ENCODE measurements around the gene NTPCR.
"Not testable (repeated sequence)": the region's sequence is repeated elsewhere in the genome, so short reads cannot be mapped to it uniquely, and the experiment has no call there.

NTPCR gene

DNA sequence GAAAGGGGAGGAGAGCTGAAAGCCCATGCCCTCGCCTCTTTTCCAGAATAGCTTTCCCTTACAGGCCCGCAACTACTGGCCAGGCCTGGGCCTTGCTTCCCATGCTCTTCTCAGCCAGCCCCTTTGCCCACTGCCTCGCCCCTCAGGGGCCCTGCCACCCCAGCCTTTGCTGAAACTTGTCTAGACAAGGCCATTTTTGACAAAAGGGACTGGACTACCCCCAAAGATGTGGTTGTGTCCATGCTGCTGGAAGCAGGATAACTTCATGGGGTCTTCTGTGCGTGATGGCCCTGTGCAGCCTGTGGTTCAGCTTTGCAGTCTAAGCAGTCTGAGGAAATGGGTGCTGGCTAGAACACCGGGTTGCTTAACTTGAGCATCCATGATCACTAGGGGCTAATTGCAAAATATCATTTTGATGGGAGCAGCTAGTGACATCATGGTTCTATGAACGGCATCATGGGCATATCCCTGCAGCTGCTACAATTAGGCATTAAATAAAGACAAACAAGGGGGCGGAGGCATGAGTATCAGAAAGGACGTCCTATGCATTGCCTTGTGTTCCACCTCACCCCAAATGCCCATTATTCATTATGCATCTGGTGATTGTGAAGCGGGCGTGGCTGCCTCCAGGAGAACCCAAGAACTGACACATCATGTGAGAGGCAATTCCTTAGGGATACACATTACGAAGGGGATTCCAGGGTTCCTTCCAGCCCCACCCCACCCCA is 36.8 kb downstream of the NTPCR start:
- DNase-seq: no peak

DNA sequence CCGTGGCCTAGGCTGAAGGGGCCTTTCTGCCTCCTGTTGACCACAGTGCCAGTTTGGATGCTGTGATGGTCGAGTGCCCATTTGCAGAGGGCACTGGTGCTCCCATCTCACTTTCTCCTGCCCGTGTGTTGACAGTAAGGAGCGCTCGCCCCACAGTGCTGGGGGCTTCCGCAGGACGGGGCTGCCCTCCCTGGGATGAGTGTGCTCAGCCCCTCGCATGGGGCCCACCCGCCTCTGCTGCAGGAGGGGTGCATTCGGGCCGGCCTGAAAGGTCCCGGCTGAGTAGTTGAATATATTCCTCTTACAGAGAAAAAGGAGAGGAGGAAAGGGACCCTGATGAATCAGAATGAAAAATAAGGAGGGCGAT is 37.3 kb downstream of the NTPCR start:
- DNase-seq: no peak

DNA sequence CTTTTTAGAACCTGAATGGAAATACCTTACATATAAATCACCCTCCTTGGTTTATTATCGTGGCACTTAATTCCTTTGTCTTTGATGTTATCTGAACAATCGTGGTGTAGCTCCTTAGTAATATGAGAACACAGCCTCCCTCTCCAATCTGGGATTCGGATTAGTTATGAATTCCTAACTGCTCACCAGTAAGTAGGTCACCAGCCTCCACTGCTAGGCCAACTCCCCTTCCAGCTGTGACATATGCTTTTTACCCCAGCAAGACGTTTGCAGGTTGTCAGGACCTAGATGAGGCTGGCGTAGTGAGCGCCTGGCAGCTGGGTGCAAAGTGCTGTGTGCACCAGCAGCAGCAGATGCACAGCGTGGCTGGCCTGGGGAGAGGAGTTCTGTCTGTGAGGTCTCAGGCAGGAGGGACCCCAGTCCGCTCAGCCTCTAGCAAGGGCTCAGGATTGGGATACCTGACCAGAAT is 38.2 kb downstream of the NTPCR start:
- DNase-seq: peak; percentile 57

DNA sequence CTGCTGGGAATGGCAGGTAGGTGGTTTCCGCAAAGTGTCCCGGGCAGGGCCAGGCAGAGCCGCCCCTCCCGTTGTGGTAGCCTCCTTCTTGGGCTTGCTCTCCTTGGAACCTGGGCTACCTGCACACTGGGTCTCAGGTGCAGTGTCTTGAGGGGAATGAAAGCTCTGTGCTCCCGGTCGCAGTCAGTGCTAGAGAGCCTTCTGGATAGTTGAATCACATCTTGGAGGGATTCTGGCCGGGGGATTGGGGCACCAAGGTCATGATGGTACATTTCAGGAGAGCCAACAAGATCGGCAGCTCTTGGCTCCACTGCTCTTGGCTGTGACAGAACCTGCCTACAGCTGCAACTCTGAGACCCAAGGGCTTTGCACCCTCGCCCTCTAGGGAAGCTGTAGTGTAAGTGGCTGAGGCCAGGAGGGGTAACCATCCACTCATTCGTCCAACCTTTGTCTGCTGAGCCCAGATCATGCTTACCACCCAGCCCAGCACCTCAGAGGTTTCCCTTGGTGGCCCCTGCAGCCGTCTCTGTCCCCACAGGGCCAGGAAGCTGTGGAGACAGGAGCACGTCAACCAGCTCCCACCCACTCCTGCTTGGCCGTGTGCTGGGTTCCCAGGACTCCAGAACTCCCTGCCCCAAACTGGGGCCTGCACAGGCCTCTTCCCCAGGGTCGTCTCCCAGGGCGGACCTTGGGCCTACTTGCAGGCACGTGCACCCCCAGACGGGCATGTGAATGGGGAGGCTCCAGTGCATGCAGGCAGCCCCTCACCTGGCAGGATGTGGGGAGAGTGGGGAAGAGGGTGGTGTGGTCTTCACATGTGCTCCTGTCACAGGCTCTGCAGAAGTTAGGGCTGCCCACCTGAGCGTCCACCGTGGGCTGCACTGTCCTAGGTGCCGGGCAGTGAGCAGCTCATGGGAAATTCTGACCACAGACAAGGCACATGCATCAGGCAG is 40.0 kb downstream of the NTPCR start:
- no peak for DNase-seq

DNA sequence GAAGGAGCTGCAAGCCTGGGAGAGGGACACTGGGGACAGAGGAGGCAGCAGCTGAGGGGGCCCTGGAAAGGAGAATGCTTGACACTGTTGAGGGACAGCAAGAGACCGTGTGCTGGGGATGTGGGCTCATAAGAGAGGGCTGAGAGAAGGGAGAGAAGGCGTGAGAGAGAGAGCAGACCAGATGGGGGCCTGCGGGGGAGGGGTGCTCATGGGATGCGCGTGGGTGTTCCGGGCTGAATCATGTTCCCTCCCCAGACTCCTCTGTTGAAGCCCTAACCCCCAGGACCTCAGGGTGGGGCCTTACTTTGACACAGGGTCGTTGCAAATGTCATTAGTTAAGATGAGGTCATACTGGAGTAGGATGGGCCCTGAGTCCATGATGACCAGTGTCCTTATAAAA is 40.8 kb downstream of the NTPCR start:
- no peak for DNase-seq

DNA sequence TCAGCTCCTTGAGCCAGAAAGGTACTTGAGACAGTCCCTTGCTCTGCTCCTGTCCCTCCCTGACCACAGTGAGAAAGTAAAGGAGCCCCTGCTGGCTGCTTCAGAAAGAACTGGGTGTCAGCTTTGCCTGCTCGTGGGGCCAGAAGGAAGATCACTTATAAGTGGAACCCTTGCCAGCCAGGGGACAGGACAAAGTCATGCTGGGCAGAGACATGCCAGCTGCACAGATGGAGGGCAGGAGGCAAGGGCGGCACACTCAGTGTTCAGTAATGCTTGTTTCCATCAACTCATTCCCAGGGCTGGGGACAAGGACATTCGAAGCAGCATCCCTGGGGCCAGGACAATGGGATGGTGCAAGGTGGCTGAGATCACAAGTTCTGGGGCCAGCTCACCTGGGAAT is 41.8 kb downstream of the NTPCR start:
- no peak for DNase-seq

DNA sequence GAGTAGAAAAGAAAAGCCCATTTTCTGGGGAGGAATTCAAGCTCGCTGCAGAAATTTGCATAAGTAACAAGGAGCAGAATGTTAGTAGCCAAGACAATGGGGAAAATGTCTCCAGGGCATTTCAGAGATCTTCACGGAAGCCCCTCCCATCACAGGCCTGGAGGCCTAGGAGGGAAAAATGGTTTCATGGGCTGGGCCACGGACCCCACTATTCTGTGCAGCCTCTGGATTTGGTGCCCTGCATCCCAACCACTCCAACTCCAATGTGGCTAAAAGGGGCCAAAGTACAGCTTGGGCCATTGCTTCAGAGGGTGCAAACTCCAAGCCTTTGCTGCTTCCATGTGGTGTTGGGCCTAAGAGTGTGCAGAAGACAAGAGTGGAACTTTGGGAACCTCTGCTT is 43.1 kb downstream of the NTPCR start:
- DNase-seq: no peak

DNA sequence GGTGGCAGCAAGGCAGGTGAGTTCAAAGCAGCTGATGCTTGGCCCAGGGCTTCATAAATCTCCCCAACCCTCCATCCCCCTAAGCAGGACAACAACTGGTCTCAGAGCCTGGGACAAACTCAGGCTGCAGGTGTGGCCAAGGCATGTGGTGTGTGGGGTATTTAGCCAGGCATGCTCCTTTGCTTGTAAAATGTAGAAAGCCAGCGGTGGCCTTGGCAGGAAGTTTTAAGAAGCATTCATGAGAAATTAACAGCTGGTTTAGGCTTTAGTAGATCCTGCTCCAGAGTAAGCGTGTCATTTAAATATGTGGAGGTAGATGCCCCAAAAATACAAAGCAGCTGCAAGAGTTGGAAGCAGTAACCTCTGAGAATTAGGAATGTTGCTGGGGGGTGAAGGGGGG is 44.8 kb downstream of the NTPCR start:
- DNase-seq: no peak

DNA sequence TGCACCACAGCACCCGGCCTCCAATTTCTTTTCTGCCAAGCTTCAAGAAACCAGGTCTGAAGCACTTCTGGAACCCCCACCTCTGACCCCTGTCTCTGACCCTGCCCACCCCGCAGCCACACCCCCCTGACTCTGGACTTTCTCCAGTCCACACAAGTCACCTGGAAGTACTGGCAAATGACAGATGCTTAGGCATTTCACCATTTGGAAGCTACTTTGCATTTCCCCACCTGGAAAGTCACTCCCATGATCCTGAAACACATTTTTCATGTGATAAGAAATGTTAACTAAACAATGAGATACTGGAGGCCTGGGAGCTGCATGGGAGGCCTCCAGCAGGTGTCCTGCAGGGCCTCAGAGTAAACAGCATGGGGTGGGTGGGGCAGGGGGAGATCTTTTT is 45.7 kb downstream of the NTPCR start:
- no peak for DNase-seq

DNA sequence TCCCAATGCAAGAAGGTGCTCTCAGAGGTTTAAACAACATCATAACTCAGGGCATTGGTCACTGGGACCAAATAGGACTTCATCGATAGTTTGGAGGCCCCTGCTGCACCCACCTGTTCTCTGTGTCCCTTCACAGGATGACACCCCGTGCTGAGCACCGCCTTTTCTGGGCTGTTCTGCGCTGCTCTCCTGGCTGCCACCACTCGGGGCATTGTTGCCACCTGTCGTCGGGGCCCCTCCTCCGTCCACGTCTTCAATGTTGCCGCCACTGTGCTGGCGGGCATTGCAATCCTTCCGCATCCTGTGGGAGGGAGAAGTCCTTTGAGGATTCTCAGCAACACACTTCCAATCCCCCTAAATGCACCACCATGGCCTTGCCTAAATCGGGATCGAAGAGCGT is 47.7 kb downstream of the NTPCR start:
- no peak for DNase-seq

DNA sequence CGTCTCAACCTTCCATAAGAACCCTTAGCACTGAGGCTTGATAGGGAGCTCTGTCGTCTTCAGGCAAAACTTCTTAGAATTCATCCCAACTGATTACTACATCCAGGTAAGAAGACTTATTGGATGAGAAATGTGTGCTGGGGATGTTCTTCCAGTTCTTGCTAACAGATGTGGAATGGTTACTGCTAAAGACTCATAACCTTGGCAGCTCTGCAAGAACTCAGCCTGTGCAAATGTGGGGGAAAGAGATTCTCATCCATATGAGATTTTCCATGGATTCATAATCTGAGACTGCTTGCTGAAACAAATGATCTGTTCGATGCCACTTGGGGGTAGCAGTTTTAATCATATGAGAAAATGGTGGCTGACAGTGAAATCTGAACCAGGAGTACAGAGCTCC is 48.2 kb downstream of the NTPCR start:
- no peak for DNase-seq

DNA sequence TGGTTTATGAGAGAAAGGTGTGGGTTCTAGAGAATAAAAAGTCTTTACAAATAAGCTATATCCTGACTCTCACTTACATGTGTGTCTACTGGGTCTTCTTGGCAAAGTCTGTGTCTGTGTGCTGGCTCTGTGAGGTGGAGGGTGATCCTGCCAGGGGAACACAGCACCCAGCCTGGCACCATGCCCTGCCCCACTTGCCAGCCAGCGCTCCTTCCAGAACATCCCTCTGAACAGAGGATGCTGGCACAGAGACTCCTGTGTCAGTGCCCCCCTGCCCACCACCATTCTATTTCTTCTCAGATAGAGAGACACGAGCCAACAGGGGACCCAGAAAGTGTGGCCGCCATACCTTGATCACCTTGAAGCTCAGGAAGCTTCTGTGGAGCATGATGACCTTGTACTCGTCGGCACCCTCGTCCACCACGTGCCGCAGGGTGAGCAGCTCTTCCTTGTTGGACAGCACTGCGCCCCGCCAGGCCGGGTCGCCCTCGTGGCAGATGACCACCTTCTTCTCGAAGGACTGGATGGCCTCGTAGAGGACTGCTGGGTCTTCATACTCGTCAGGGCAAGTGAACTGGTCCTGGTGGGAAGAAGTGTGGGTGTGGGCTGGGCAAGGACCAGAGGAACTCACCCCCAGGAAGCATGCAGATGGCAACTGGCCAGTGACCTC is 49.7 kb downstream of the NTPCR start:
- DNase-seq: no peak

DNA sequence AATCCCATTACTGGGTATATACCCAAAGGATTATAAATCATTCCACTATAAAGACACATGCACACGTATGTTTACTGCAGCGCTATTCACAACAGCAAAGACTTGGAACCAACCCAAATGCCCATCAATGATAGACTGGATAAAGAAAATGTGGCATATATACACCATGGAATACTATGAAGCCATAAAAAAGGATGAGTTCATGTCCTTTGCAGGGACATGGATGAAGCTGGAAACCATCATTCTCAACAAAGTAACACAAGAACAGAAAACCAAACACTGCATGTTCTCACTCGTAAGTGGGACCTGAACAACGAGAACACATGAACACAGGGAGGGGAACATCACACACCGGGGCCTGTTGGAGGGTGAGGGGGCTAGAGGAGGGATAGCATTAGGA is 53.2 kb downstream of the NTPCR start:
- not testable (repeated sequence) for DNase-seq

DNA sequence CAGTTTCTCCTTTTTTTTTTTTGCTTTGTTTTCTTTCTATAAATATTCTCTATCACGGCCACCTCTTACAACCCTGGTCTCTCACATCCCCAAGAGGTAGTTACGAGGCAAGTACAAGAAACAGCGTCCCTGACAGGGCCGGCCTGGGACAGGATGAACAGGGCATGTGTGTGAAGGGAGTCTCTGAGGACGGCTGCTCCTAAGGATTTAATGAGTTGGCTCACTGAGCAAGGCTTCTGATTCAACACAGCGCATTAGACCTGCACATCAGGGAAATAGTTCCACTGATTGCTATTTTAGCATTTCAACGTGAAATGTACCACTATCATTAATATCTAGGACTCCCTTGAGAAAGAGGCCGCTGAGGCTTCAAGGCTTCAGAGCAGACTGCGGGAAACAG is 54.0 kb downstream of the NTPCR start:
- DNase-seq: no peak

DNA sequence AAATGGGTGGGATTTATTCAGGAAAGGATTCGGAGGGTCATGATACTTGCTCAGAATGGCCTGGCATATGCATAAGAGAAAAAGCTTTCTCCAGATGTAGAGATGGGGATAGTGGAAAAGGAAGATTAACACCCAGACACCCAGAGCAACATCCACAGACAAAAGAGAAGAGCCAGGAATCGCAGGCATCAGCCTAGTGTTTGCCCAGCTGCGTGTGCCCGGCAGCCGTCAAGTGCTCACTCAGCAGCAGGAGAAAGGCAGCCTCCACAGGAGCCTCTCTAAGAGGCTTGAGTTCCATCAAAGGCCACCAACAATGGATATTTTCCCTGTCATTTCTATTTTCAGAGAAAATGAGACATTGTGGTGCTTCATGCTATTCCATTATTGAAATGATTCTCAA is 54.7 kb downstream of the NTPCR start:
- DNase-seq: no peak

DNA sequence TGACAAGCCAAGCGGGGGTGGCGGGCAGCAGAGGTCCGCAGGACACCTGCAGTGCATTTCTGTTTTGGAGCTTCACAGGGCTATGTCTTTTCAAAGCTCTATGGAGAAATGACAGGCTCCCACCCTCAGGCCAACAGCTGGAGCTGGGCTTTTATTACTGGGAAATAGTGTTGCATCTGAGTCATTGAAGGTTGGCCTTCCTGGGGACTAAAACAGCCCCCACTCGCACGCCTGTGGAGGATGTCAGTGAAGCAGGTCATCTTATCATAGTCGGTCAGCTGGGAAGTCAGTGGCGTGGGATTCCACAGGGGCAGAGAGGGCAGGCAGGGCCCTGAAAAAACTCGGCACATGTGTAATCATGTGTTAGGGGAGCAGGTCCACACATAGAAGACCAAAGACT is 55.3 kb downstream of the NTPCR start:
- no peak for DNase-seq

DNA sequence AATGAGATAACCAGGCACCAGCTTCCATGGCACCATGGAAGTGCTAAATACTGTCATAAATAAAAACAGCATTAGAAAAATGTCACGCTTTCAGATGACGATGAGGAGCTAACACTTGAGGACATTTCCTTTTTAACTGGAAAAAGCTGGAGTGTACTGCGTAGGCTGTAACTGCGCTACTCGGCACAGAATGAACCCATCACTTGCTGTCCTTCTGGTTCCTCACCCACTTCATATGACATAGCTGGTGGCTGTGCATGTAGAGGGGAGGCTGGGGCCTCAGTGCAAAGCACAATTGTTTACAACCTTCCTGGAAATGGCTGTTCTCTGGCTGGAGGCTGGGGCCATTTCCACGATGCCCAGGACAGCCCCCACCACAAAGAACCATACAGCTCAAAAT is 55.7 kb downstream of the NTPCR start:
- DNase-seq: no peak

DNA sequence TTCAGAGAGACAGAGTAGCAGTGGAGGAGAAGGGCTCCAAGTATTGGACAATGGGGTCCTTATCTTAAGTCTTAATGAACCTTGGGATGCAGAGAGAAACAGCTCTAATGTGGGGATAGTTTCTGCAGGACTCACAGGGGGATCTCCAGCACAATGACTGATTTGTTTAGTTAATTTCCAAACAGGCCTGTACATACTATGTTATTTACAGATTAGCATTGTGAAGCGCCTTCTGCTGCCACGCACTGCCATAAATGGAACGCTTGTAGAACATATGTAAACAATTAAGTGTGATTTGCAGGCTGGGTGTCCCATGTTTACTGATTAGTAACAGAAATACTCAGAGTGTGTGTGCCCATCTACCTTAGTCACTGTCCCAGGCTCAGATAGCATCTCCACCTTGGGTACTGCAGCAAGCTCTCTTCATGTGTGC is 56.1 kb downstream of the NTPCR start:
- no peak for DNase-seq

DNA sequence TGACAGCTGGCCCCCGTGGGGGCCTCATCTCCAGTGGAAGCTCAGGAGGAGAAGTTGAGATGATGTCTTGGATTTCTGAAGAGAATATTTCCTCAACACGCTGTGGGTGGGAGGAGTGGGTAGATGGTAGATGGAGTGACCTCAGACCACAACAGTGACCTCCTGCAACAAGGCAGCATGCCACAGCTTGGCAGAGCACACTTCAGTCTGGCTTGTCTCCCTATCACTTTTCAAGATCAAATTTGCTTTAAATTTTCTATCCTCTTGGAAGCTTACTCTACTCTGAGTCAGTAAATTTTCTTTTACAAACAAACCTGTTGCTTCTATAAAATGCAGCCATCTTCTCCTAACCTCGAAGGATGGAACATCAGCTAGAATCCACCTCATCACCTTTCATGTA is 59.7 kb downstream of the NTPCR start:
- no peak for DNase-seq

DNA sequence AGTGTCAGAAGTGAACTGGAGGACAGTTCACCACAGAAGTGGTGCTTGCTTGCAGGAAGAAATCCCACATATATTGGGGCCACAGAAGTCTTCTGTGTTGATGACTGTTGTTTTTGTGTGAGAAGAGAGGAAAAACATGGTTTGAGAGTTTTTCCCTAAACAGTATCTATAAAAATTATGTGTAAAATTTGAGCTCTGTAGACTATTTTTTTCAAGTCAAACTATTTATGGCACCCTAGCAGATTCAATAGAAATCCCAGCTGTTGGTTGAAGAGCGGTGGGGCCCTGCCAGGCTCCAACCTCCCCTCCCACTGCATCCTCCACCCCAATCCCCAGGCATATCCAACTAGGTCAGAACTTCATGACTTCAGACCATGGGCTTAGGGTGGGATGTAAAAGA is 61.6 kb downstream of the NTPCR start:
- DNase-seq: no peak

DNA sequence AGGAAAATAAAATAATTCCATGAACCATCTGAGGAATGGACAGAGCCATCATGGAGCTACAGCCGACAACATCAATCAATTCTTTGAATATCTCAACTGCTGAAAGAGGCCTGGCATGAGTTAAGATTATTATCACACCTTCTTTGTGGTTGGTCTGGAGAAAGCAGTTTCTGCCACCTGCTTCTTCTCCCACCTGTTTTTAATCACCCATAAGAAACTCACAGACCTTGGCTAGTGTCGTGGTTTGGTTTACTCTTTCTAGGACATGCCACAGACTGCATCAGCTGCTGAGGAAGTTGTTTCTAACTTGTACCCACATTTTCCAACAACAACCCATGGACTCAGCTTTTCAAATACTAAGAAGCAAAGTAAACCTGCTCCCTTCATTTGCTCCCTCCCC is 65.6 kb downstream of the NTPCR start:
- DNase-seq: no peak

DNA sequence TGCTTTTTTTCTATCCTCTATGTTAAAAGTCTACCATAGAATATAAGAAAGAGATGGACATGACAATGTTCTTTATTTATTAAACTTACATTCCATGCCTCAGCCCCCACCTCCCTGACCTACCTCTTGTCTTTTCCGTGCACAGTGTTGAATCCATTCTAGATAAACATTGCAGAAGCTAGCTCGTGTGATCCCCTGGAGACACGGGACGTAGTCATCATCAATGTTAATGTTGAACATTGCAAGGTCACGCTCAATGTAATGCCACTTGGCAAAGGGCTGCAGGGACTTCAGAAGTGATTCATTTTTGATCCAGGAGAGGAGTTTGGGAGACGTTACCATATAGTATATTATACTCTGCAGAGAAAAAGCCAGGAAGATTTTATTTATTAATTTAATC is 66.4 kb downstream of the NTPCR start:
- DNase-seq: no peak

DNA sequence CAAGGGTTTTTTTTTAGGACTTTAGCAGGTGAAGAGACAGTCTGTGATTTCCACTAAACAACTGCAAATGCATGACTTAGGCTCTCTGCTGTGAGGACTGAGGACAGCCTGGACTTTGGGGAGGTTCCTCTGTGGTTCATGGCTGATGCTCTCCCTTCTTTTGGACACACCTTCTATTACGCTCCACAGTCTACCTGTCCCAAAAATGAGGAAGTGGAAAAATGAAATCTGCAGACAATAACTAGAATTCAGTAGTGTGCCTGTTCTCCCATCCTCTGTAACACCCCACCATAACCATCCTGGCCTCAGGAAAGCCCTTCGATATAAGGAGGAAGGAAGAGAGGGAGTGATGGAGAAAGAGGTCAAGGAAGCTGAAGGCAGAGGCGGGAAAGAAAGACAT is 68.7 kb downstream of the NTPCR start:
- DNase-seq: no peak
